Neural cell (in vitro differentiated cells): ENCODE results near the gene SLC8A1.

Source experiments
- CTCF ChIP-seq: fragments of 450-650 bp; IDR thresholded peaks from 2 replicates; pipeline ENCODE4 v1.5.1; 2014; ENCODE audit warnings: antibody characterized with exemption, mild to moderate bottlenecking, moderate library complexity; ENCODE audit not compliant: poor library complexity, severe bottlenecking
- EP300 ChIP-seq: fragments of 450-650 bp; conservative IDR thresholded peaks from 2 replicates; pipeline ENCODE4 v1.6.1; 2014; ENCODE audit warnings: antibody characterized with exemption, mild to moderate bottlenecking, moderate library complexity; ENCODE audit not compliant: poor library complexity, severe bottlenecking
- RAD21 ChIP-seq: fragments of 450-650 bp; conservative IDR thresholded peaks from 2 replicates; pipeline ENCODE4 v1.6.1; 2014; ENCODE audit warnings: antibody characterized with exemption, mild to moderate bottlenecking, moderate library complexity

GRCh38 chr2:40316620-40317019 is 135.3 kb downstream of the SLC8A1 start:
- TF ChIP-seq CTCF: no peak
- TF ChIP-seq EP300: no peak
- no peak for TF ChIP-seq RAD21
